ENCODE measurements around the gene RARA. TPM values are rescaled to one million over a fixed set of nuclear protein-coding genes. Genes with fewer than 3 reads are reported as not detected.

The RARA gene
- total RNA-seq, 6 experiments from 2014 or later = 17.7 to 41.9 (median 22.9) TPM

DNA sequence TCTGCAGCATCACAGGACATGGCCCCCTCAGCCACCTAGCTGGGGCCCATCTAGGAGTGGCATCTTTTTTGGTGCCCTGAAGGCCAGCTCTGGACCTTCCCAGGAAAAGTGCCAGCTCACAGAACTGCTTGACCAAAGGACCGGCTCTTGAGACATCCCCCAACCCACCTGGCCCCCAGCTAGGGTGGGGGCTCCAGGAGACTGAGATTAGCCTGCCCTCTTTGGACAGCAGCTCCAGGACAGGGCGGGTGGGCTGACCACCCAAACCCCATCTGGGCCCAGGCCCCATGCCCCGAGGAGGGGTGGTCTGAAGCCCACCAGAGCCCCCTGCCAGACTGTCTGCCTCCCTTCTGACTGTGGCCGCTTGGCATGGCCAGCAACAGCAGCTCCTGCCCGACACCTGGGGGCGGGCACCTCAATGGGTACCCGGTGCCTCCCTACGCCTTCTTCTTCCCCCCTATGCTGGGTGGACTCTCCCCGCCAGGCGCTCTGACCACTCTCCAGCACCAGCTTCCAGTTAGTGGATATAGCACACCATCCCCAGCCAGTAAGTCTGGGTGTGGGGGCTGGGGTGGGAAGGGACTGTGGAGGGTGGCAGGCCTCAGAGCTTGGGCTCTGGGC lies 22.0 kb downstream of the RARA start:
- ATAC-seq = no peak
- TF ChIP-seq, protein P1, sequence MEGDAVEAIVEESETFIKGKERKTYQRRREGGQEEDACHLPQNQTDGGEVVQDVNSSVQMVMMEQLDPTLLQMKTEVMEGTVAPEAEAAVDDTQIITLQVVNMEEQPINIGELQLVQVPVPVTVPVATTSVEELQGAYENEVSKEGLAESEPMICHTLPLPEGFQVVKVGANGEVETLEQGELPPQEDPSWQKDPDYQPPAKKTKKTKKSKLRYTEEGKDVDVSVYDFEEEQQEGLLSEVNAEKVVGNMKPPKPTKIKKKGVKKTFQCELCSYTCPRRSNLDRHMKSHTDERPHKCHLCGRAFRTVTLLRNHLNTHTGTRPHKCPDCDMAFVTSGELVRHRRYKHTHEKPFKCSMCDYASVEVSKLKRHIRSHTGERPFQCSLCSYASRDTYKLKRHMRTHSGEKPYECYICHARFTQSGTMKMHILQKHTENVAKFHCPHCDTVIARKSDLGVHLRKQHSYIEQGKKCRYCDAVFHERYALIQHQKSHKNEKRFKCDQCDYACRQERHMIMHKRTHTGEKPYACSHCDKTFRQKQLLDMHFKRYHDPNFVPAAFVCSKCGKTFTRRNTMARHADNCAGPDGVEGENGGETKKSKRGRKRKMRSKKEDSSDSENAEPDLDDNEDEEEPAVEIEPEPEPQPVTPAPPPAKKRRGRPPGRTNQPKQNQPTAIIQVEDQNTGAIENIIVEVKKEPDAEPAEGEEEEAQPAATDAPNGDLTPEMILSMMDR (IDR thresholded peaks at IDR 0.05) = no peak
- no peak for TF ChIP-seq POLR2A (IDR thresholded peaks at IDR 0.05)
- peak in 1 of 3 donors; percentile 26 for DNase-seq
- H3K4me1 ChIP-seq = peaks cover 4 to 100% (median 69%) of the 10 kb centered on the region in 4 donors
- no peaks in the 10 kb centered on the region for H3K9me3 ChIP-seq
- no peaks in the 10 kb centered on the region for H3K27me3 ChIP-seq
- peak overlapping the region in 2 of 3 donors; percentile 0 to 19 for H3K4me3 ChIP-seq
- no peaks in the 10 kb centered on the region for H3K36me3 ChIP-seq
- intact Hi-C loops (cut with DNase I) = no loop called here
- peak overlapping the region; percentile 34 to 79 (median 73) for H3K27ac ChIP-seq
- no CpG with 5 or more reads among the region's 10 CpGs for WGBS (ENCODE audit: insufficient coverage, low coverage, low lambda C conversion rate, missing lambda C conversion rate)

DNA sequence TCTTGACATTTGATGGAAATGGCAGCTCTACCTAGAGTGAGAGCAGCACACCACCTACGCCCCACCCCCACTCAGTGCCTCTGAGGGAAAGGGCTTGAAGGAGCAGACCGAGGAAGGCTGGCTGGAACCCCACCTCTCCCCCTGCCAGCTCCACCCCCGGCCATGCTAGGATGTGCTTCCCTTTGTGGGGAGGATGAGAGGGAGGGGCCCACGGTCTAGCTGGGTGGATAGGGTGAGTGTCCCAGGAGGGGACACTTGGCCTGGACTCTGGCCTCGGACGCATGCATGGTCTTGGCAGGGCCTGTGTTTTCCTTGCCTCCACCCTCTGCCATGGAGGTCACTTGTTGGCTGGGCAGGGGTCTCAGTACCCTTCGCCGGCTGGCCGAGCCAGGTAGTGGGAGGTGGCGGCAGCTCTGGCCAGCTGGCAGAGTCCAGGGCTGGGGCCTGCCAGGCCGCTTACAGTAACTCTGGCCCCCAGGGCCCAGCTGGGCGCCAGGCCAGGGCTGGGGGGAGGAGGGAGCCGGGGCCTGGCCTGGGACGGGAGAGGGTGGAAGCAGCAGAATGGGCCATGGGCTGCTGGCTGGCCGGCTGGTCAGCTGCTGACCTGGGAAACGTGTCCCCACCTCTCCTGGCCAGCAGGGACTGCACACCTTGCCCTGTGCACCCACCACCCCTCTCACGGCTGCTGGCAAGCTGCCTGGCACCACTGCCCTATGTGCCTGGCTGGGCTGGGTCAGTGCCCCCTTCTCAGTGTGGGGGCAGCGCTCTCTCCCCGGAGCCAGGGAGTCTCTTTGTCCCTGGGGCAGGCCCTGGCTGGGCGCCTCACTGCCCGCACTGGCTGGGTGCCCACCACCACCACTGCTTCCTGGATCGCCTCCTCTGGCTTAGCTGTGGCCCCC lies 23.0 kb downstream of the RARA start:
- ATAC-seq (peak; percentile 74 to 85 (median 80)), DNase-seq (peak; percentile 96 to 99 (median 97))
- peaks cover 3 to 93% (median 65%) of the 10 kb centered on the region in 4 donors for H3K4me1 ChIP-seq
- H3K27me3 ChIP-seq = no peaks in the 10 kb centered on the region
- peak overlapping the region; percentile 23 to 79 (median 73) for H3K27ac ChIP-seq
- H3K4me3 ChIP-seq = peak overlapping the region in 2 of 3 donors; percentile 15 to 21
- no peaks in the 10 kb centered on the region for H3K9me3 ChIP-seq
- TF ChIP-seq POLR2A (IDR thresholded peaks at IDR 0.05) = no peak
- TF ChIP-seq, protein P1 (IDR thresholded peaks at IDR 0.05) = peak in 2 of 4 donors; percentile 2 to 11
- WGBS (ENCODE audit: insufficient coverage, low coverage, low lambda C conversion rate, missing lambda C conversion rate) = no CpG with 5 or more reads among the region's 22 CpGs
- intact Hi-C loops (cut with DNase I) = no loop called here
- H3K36me3 ChIP-seq = no peaks in the 10 kb centered on the region

DNA sequence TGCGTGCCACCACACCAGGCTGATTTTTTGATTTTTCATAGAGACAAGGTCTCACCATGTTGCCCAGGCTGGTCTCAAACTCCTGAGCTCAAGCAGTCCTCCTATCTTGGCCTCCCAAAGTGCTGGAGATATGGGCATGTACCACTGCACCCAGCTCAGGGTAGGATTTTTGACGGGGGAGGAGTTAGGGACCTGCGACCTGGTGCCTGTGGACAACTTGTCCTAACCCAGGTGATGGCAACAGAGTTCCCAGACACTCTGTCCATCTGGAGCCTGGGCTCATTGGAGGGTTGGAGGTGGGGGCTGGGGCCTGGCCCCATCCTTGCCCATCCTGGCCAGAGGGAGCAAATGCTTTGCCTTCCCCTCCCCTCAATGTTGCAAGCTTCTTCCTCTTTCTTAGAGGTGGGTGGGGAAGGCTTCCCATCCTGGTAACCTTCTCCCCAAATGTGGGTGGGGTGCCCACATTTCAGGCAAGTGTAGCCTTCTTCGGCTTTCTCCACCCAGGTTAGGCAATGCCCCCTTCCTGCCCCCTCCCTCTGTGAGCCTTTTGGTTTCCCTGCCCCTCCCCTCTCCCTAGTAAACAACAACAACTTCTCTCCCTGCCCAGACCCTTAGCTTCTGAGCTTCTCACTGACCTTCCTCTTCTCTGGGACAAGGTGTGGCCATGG lies 24.9 kb downstream of the RARA start:
- Histone ChIP-seq H3K27ac (peak overlapping the region in 1 of 3 donors; percentile 37), H3K4me1 (peaks cover 2 to 76% (median 52%) of the 10 kb centered on the region in 4 donors), H3K27me3 (no peaks in the 10 kb centered on the region), H3K36me3 (no peaks in the 10 kb centered on the region), H3K9me3 (no peaks in the 10 kb centered on the region), H3K4me3 (no peak overlapping the region)
- TF ChIP-seq, protein P1 (IDR thresholded peaks at IDR 0.05) = no peak
- no peak for TF ChIP-seq POLR2A (IDR thresholded peaks at IDR 0.05)
- no peak for ATAC-seq
- intact Hi-C loops (cut with DNase I) = no loop called here
- peak in 1 of 3 donors; percentile 62 for DNase-seq
- 31% methylated on average over 2 of the region's 4 CpGs for WGBS (ENCODE audit: insufficient coverage, low coverage, low lambda C conversion rate, missing lambda C conversion rate)

DNA sequence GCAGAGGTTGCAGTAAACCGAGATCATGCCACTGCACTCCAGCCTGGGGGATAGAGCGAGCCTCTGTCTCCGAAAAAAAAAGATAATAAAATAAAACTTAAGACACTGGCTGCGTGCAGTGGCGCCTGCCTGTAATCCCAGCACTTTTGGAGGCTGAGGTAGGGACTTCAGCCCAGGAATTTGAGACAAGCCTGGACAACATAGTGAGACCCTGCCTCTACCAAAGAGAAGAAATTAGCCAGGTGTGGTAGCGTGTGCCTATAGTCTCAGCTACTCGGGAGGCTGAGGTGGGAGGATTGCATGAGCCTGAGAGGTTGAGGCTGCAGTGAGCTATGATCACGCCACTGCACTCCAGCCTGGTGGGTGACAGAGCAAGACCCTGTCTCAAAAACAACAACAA lies 26.6 kb downstream of the RARA start:
- Histone ChIP-seq H3K27me3 (no peaks in the 10 kb centered on the region), H3K36me3 (no peaks in the 10 kb centered on the region), H3K9me3 (no peaks in the 10 kb centered on the region), H3K4me1 (peaks cover 2 to 72% (median 45%) of the 10 kb centered on the region in 4 donors), H3K4me3 (no peak overlapping the region), H3K27ac (peak overlapping the region in 2 of 3 donors; percentile 6 to 12)
- no CpG with 5 or more reads among the region's 8 CpGs for WGBS (ENCODE audit: insufficient coverage, low coverage, low lambda C conversion rate, missing lambda C conversion rate)
- ATAC-seq (no peak), DNase-seq (no peak)
- TF ChIP-seq POLR2A (IDR thresholded peaks at IDR 0.05) = no peak
- TF ChIP-seq, protein P1 (IDR thresholded peaks at IDR 0.05) = no peak
- intact Hi-C loops (cut with DNase I) = no loop called here

Data from right lobe of liver (tissue), 6 donors.